Measurements from ENCODE around the gene DNAH2. TPM values are rescaled to one million over a fixed set of nuclear protein-coding genes. Genes with fewer than 3 reads are reported as not detected.

Gene DNAH2
- total and polyA plus RNA-seq, 9 donors = 0.88 to 10.3 (median 2.5) TPM

DNA sequence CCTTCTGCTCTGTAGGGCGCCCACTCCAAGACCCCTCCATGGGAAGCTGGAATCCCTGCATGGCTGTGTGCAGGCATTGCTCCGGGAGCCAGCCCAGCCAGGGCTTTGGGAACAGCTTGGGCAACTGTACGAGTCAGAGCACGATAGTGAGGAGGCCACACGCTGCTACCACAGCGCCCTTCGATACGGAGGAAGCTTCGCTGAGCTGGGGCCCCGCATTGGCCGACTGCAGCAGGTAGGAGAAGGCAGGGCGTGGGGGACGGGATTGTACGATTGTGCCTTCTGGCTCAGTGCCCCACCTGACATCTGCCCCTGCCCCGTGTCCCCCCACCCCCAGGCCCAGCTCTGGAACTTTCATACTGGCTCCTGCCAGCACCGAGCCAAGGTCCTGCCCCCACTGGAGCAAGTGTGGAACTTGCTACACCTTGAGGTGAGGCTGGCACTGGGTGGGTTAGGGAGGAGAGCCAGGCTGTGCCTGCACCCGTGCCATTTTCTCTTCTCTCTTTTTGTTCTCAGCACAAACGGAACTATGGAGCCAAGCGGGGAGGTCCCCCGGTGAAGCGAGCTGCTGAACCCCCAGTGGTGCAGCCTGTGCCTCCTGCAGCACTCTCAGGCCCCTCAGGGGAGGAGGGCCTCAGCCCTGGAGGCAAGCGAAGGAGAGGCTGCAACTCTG, 128.7 kb downstream of the DNAH2 start:
- TF ChIP-seq EP300 (IDR thresholded peaks at IDR 0.05) (no peak), POLR2A (IDR thresholded peaks at IDR 0.05) (no peak)
- TF ChIP-seq, protein P1, sequence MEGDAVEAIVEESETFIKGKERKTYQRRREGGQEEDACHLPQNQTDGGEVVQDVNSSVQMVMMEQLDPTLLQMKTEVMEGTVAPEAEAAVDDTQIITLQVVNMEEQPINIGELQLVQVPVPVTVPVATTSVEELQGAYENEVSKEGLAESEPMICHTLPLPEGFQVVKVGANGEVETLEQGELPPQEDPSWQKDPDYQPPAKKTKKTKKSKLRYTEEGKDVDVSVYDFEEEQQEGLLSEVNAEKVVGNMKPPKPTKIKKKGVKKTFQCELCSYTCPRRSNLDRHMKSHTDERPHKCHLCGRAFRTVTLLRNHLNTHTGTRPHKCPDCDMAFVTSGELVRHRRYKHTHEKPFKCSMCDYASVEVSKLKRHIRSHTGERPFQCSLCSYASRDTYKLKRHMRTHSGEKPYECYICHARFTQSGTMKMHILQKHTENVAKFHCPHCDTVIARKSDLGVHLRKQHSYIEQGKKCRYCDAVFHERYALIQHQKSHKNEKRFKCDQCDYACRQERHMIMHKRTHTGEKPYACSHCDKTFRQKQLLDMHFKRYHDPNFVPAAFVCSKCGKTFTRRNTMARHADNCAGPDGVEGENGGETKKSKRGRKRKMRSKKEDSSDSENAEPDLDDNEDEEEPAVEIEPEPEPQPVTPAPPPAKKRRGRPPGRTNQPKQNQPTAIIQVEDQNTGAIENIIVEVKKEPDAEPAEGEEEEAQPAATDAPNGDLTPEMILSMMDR (IDR thresholded peaks at IDR 0.05) = no peak
- peak in 3 of 5 donors; percentile 44 to 52 (median 46) for DNase-seq
- intact Hi-C loops (cut with DNase I) = loop anchor here in 1 of 4 donors (10.0 kb wide), 1 partner anchor 309 kb away; the partner anchor contains the start of gene PER1
- 74 to 87% (median 81%) methylated on average over 14 to 22 of the region's 22 CpGs for WGBS, 3 donors
- Histone ChIP-seq H3K4me3 (no peak overlapping the region), H3K27ac (no peak overlapping the region), H3K27me3 (no peaks in the 10 kb centered on the region), H3K4me1 (ENCODE audit: insufficient read depth) (peaks cover 6% of the 10 kb centered on the region), H3K9me3 (no peaks in the 10 kb centered on the region), H3K36me3 (no peaks in the 10 kb centered on the region)

DNA sequence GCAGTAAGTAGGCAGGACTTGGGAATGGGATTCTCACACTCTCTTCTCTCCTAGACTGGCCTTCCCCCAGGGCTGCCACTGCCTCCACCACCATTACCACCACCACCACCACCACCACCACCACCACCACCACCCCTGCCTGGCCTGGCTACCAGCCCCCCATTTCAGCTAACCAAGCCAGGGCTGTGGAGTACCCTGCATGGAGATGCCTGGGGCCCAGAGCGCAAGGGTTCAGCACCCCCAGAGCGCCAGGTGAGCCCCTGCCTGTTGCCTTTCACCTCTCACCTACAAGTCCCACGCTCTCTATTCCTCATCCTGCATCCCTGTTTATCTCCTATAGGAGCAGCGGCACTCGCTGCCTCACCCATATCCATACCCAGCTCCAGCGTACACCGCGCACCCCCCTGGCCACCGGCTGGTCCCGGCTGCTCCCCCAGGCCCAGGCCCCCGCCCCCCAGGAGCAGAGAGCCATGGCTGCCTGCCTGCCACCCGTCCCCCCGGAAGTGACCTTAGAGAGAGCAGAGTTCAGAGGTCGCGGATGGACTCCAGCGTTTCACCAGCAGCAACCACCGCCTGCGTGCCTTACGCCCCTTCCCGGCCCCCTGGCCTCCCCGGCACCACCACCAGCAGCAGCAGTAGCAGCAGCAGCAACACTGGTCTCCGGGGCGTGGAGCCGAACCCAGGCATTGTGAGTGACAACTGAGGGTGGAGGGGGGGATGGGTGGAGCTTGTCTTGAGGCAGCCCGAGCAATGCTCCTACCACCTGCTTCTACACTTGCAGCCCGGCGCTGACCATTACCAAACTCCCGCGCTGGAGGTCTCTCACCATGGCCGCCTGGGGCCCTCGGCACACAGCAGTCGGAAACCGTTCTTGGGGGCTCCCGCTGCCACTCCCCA, 129.5 kb downstream of the DNAH2 start:
- Histone ChIP-seq H3K4me3 (no peak overlapping the region), H3K4me1 (ENCODE audit: insufficient read depth) (peaks cover 7% of the 10 kb centered on the region), H3K27ac (no peak overlapping the region), H3K9me3 (no peaks in the 10 kb centered on the region), H3K27me3 (no peaks in the 10 kb centered on the region), H3K36me3 (no peaks in the 10 kb centered on the region)
- intact Hi-C loops (cut with DNase I) = loop anchor here in 1 of 4 donors (10.0 kb wide), 1 partner anchor 308 kb away; the partner anchor contains the start of gene PER1
- peak in 4 of 5 donors; percentile 49 to 56 (median 51) for DNase-seq
- TF ChIP-seq POLR2A (IDR thresholded peaks at IDR 0.05) (no peak), EP300 (IDR thresholded peaks at IDR 0.05) (no peak)
- TF ChIP-seq, protein P1 (IDR thresholded peaks at IDR 0.05) = no peak
- 69 to 77% (median 77%) methylated on average over 33 to 34 of the region's 34 CpGs for WGBS, 3 donors

DNA sequence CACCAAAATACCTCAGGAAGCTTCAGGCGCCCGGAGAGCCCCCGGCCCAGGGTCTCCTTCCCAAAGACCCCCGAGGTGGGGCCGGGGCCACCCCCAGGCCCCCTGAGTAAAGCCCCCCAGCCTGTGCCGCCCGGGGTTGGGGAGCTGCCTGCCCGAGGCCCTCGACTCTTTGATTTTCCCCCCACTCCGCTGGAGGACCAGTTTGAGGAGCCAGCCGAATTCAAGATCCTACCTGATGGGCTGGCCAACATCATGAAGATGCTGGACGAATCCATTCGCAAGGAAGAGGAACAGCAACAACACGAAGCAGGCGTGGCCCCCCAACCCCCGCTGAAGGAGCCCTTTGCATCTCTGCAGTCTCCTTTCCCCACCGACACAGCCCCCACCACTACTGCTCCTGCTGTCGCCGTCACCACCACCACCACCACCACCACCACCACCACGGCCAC, 130.6 kb downstream of the DNAH2 start:
- Histone ChIP-seq H3K27ac (no peak overlapping the region), H3K4me3 (no peak overlapping the region), H3K27me3 (no peaks in the 10 kb centered on the region), H3K9me3 (no peaks in the 10 kb centered on the region), H3K4me1 (ENCODE audit: insufficient read depth) (peaks cover 7% of the 10 kb centered on the region), H3K36me3 (no peaks in the 10 kb centered on the region)
- TF ChIP-seq, protein P1 (IDR thresholded peaks at IDR 0.05) = no peak
- 79 to 85% (median 81%) methylated on average over 20 of the region's 20 CpGs for WGBS, 3 donors
- peak in 2 of 5 donors; percentile 40 to 41 for DNase-seq
- intact Hi-C loops (cut with DNase I) = loop anchor here in 1 of 4 donors (10.0 kb wide), 1 partner anchor 307 kb away; the partner anchor contains the start of gene PER1

DNA sequence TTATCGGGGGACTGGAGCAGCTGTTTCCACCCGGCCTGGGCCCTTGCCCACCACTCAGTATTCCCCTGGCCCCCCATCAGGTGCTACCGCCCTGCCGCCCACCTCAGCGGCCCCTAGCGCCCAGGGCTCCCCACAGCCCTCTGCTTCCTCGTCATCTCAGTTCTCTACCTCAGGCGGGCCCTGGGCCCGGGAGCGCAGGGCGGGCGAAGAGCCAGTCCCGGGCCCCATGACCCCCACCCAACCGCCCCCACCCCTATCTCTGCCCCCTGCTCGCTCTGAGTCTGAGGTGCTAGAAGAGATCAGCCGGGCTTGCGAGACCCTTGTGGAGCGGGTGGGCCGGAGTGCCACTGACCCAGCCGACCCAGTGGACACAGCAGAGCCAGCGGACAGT, 131.2 kb downstream of the DNAH2 start:
- H3K4me1 ChIP-seq (ENCODE audit: insufficient read depth) = peaks cover 5% of the 10 kb centered on the region
- no peak overlapping the region for H3K27ac ChIP-seq
- no peaks in the 10 kb centered on the region for H3K36me3 ChIP-seq
- intact Hi-C loops (cut with DNase I) = loop anchor here in 1 of 4 donors (10.0 kb wide), 1 partner anchor 306 kb away; the partner anchor contains the start of gene PER1
- no peak for TF ChIP-seq POLR2A (IDR thresholded peaks at IDR 0.05)
- no peak for TF ChIP-seq EP300 (IDR thresholded peaks at IDR 0.05)
- TF ChIP-seq, protein P1 (IDR thresholded peaks at IDR 0.05) = no peak
- no peak overlapping the region for H3K4me3 ChIP-seq
- DNase-seq = peak in 1 of 5 donors; percentile 34
- no peaks in the 10 kb centered on the region for H3K27me3 ChIP-seq
- H3K9me3 ChIP-seq = no peaks in the 10 kb centered on the region
- WGBS, 3 donors = 81 to 86% (median 86%) methylated on average over 21 of the region's 21 CpGs
